ENCODE data around the gene KMT2B. TPM values are rescaled to one million over a fixed set of nuclear protein-coding genes. Genes with fewer than 3 reads are reported as not detected.
A peak's percentile ranks its signal among the peaks of the same experiment; 100 is the strongest.
"Not testable (repeated sequence)": the region's sequence is repeated elsewhere in the genome, so short reads cannot be mapped to it uniquely, and the experiment has no call there.

The KMT2B gene
- total RNA-seq, 2 donors from 2014 or later: 32.1 to 46.9 TPM

GRCh38 chr19:35673121-35673804 lies 44.5 kb upstream of the KMT2B start:
- Histone ChIP-seq H3K4me3 (peak overlapping the region; percentile 28), H3K27me3 (peaks cover 18% of the 10 kb centered on the region), H3K36me3 (no peaks in the 10 kb centered on the region), H3K4me1 (no peaks in the 10 kb centered on the region), H3K27ac (no peak overlapping the region), H3K9me3 (no peaks in the 10 kb centered on the region), H3K9ac (ENCODE audit: low read depth in 2 of 2, low read length in 2 of 2) (no peak overlapping the region)
- DNase-seq: no peak
- no peak for TF ChIP-seq CTCF (IDR thresholded peaks at IDR 0.05)
- intact Hi-C loops (cut with DNase I): no loop called here

GRCh38 chr19:35675589-35676140 lies 42.1 kb upstream of the KMT2B start:
- no peaks in the 10 kb centered on the region for H3K36me3 ChIP-seq
- TF ChIP-seq CTCF (IDR thresholded peaks at IDR 0.05): no peak
- no peak overlapping the region for H3K27ac ChIP-seq
- H3K9ac ChIP-seq (ENCODE audit: low read depth in 2 of 2, low read length in 2 of 2): no peak overlapping the region
- no peak for DNase-seq
- peaks cover 18% of the 10 kb centered on the region for H3K27me3 ChIP-seq
- H3K9me3 ChIP-seq: no peaks in the 10 kb centered on the region
- no peaks in the 10 kb centered on the region for H3K4me1 ChIP-seq
- H3K4me3 ChIP-seq: no peak overlapping the region
- intact Hi-C loops (cut with DNase I): no loop called here

- H3K27me3 ChIP-seq: no peaks in the 10 kb centered on the region
- no peak for TF ChIP-seq CTCF (IDR thresholded peaks at IDR 0.05)
Observed at GRCh38 chr19:35689836-35690235, 28.0 kb upstream of the KMT2B start.

GRCh38 chr19:35691106-35691505 lies 26.7 kb upstream of the KMT2B start:
- not testable (repeated sequence) for DNase-seq; H3K4me3 ChIP-seq; H3K9me3 ChIP-seq; H3K36me3 ChIP-seq; H3K9ac ChIP-seq (ENCODE audit: low read depth in 2 of 2, low read length in 2 of 2); H3K27ac ChIP-seq; H3K4me1 ChIP-seq; H3K27me3 ChIP-seq
- intact Hi-C loops (cut with DNase I): loop anchor here (5.0 kb wide), 1 partner anchor 241 kb away; no protein-coding TSS in a partner anchor

More at GRCh38 chr19:35689836-35690235, 28.0 kb upstream of the KMT2B start:
- H3K4me1 ChIP-seq: no peaks in the 10 kb centered on the region
- no peak for DNase-seq
- H3K9ac ChIP-seq (ENCODE audit: low read depth in 2 of 2, low read length in 2 of 2): no peak overlapping the region
- H3K4me3 ChIP-seq: no peak overlapping the region
- intact Hi-C loops (cut with DNase I): loop anchor here (5.0 kb wide), 1 partner anchor 242 kb away; no protein-coding TSS in a partner anchor
- no peaks in the 10 kb centered on the region for H3K9me3 ChIP-seq
- no peak overlapping the region for H3K27ac ChIP-seq
- H3K36me3 ChIP-seq: no peaks in the 10 kb centered on the region

GRCh38 chr19:35692010-35692409 lies 25.8 kb upstream of the KMT2B start:
- Histone ChIP-seq H3K27me3 (no peaks in the 10 kb centered on the region), H3K9me3 (no peaks in the 10 kb centered on the region), H3K4me3 (no peak overlapping the region), H3K27ac (no peak overlapping the region), H3K36me3 (no peaks in the 10 kb centered on the region), H3K4me1 (no peaks in the 10 kb centered on the region), H3K9ac (ENCODE audit: low read depth in 2 of 2, low read length in 2 of 2) (no peak overlapping the region)
- TF ChIP-seq CTCF (IDR thresholded peaks at IDR 0.05): no peak
- DNase-seq: no peak
- intact Hi-C loops (cut with DNase I): loop anchor here (2.0 to 5.0 kb wide), 2 partner anchors 189 to 240 kb away; no protein-coding TSS in a partner anchor

- Histone ChIP-seq H3K27me3 (no peaks in the 10 kb centered on the region), H3K9me3 (no peaks in the 10 kb centered on the region), H3K36me3 (no peaks in the 10 kb centered on the region), H3K4me1 (no peaks in the 10 kb centered on the region), H3K9ac (ENCODE audit: low read depth in 2 of 2, low read length in 2 of 2) (no peak overlapping the region), H3K4me3 (no peak overlapping the region), H3K27ac (no peak overlapping the region)
- no peak for DNase-seq
- intact Hi-C loops (cut with DNase I): loop anchor here (2.0 to 5.0 kb wide), 2 partner anchors 187 to 239 kb away; no protein-coding TSS in a partner anchor
- TF ChIP-seq CTCF (IDR thresholded peaks at IDR 0.05): no peak
Observed at GRCh38 chr19:35693422-35693821, 24.4 kb upstream of the KMT2B start.
